PC-9 (cell line): ENCODE measurements around the gene ID2. TPM values are rescaled to one million over a fixed set of nuclear protein-coding genes. Genes with fewer than 3 reads are reported as not detected.

Experiments used
- BruUV-seq: library from RNA; stranded (reverse); fragments of 400-500 nt; replicated peaks from 2 replicates; lab custom pipeline; 2021; lab: Mats Ljungman, UMichigan
- CTCF ChIA-PET: fragments of 300-600 bp; sonication (Branson Sonifier 250); formaldehyde crosslinking; loops from one replicate; lab custom pipeline; 2022; ENCODE audit warnings: antibody characterized with exemption; lab: Charles Lee
- POLR2A ChIA-PET: fragments of 300-600 bp; sonication (Branson Sonifier 250); formaldehyde crosslinking; loops from one replicate; lab custom pipeline; 2022; ENCODE audit warnings: antibody characterized with exemption; ENCODE audit not compliant: unreplicated experiment; lab: Charles Lee
- DNase-seq, 2 experiments: peaks; one replicate each; pipeline versions ENCODE4 v3.0.0 to v3.0.0-alpha.2; 2015 to 2022; ENCODE audit warnings: mixed read lengths in 1 of 2
- H2AFZ ChIP-seq: fragments of 200-600 bp; sonication (generic); 2 replicates; pipeline ENCODE4 v1.8.1; 2017; ENCODE audit warnings: antibody characterized with exemption
- H3F3A ChIP-seq: fragments of 200-600 bp; sonication (generic); 2 replicates; pipeline ENCODE4 v1.8.1; 2017; ENCODE audit warnings: antibody characterized with exemption, mild to moderate bottlenecking, low read depth; ENCODE audit not compliant: insufficient read depth
- H3K27ac ChIP-seq: fragments of 200-600 bp; sonication (generic); 2 replicates; pipeline ENCODE4 v1.6.1; 2016; ENCODE audit warnings: mixed run types
- H3K27me3 ChIP-seq: fragments of 200-600 bp; sonication (generic); 2 replicates; pipeline ENCODE4 v1.6.1; 2016; ENCODE audit warnings: low read depth, mixed run types; ENCODE audit not compliant: insufficient read depth
- H3K36me3 ChIP-seq: fragments of 200-600 bp; sonication (generic); 2 replicates; pipeline ENCODE4 v1.6.1; 2016; ENCODE audit warnings: low read depth, mixed run types
- H3K4me1 ChIP-seq: fragments of 200-600 bp; sonication (generic); replicated peaks from 2 replicates; pipeline ENCODE4 v1.6.1; 2016; ENCODE audit warnings: mixed run types; ENCODE audit not compliant: insufficient read depth
- H3K4me2 ChIP-seq: fragments of 200-600 bp; sonication (generic); 2 replicates; pipeline ENCODE4 v1.6.1; 2017; ENCODE audit warnings: mixed run types
- H3K4me3 ChIP-seq: fragments of 200-600 bp; sonication (generic); 2 replicates; pipeline ENCODE4 v1.6.1; 2016; ENCODE audit warnings: mixed run types
- H3K79me2 ChIP-seq: fragments of 200-600 bp; sonication (generic); 2 replicates; pipeline ENCODE4 v1.6.1; 2017; ENCODE audit warnings: low read depth, mixed run types
- H3K9me2 ChIP-seq: fragments of 200-600 bp; sonication (generic); 2 replicates; pipeline ENCODE4 v1.8.1; 2017; ENCODE audit warnings: mild to moderate bottlenecking; ENCODE audit not compliant: insufficient read depth
- H3K9me3 ChIP-seq: fragments of 200-600 bp; sonication (generic); 2 replicates; pipeline ENCODE4 v1.8.1; 2016; ENCODE audit warnings: low read depth; ENCODE audit not compliant: insufficient read depth
- H4K20me1 ChIP-seq: fragments of 200-600 bp; sonication (generic); 2 replicates; pipeline ENCODE4 v1.8.1; 2017; ENCODE audit not compliant: insufficient read depth
- CTCF ChIP-seq: fragments of 200-600 bp; sonication (generic); conservative IDR thresholded peaks from 2 replicates; pipeline ENCODE4 v1.6.1; 2017; ENCODE audit warnings: mixed run types, antibody characterized with exemption, mild to moderate bottlenecking, moderate library complexity
- EZH2 ChIP-seq: fragments of 200-600 bp; sonication (generic); IDR thresholded peaks from 2 replicates; pipeline ENCODE4 v1.8.0; 2017; ENCODE audit warnings: antibody characterized with exemption, low read depth
- intact Hi-C: fragments of 100-400 bp; cut with micrococcal nuclease; formaldehyde crosslinking; loops from one replicate; pipeline ENCODE4 v1.10.0; 2022; ENCODE audit not compliant: unreplicated experiment
- total RNA-seq: library from RNA; stranded (reverse); gene quantifications from 2 replicates; pipeline ENCODE4 v1.2.3, GENCODE V29; 2021

Gene ID2
- total RNA-seq, 1 experiment from 2014 or later, result 0.61 TPM

- TF ChIP-seq EZH2 (no peak), CTCF (no peak)
- Histone ChIP-seq H3K4me3 (no peak overlapping the region), H2AFZ (no peak overlapping the region), H3K4me1 (no peaks in the 10 kb centered on the region), H4K20me1 (no peaks in the 10 kb centered on the region), H3F3A (no peaks in the 10 kb centered on the region), H3K27ac (no peak overlapping the region), H3K79me2 (no peaks in the 10 kb centered on the region), H3K27me3 (peaks cover 48% of the 10 kb centered on the region), H3K4me2 (no peak overlapping the region), H3K9me2 (no peaks in the 10 kb centered on the region), H3K9me3 (no peaks in the 10 kb centered on the region), H3K36me3 (no peaks in the 10 kb centered on the region)
- BruUV-seq, result no TSS peak
- intact Hi-C loops, result no loop called here
- CTCF ChIA-PET, result no interaction called here
- peak in 1 of 2 experiments; percentile 8 for DNase-seq
- POLR2A ChIA-PET, result no interaction called here
Observed at GRCh38 chr2:8709611-8710010, 27.8 kb downstream of the ID2 start.

GRCh38 chr2:8710951-8711350 lies 29.1 kb downstream of the ID2 start:
- H3K36me3 ChIP-seq, result no peaks in the 10 kb centered on the region
- intact Hi-C loops, result no loop called here
- H3K4me3 ChIP-seq, result no peak overlapping the region
- no peak overlapping the region for H2AFZ ChIP-seq
- H3F3A ChIP-seq, result no peaks in the 10 kb centered on the region
- TF ChIP-seq CTCF, result no peak
- TF ChIP-seq EZH2, result no peak
- ChIA-PET POLR2A (no interaction called here), CTCF (no interaction called here)
- H3K4me1 ChIP-seq, result no peaks in the 10 kb centered on the region
- H4K20me1 ChIP-seq, result no peaks in the 10 kb centered on the region
- H3K9me2 ChIP-seq, result no peaks in the 10 kb centered on the region
- no peak overlapping the region for H3K27ac ChIP-seq
- no TSS peak for BruUV-seq
- no peaks in the 10 kb centered on the region for H3K9me3 ChIP-seq
- no peaks in the 10 kb centered on the region for H3K79me2 ChIP-seq
- peaks cover 43% of the 10 kb centered on the region for H3K27me3 ChIP-seq
- no peak overlapping the region for H3K4me2 ChIP-seq
- no peak for DNase-seq

GRCh38 chr2:8714283-8714682 lies 32.4 kb downstream of the ID2 start:
- TF ChIP-seq CTCF (no peak), EZH2 (no peak)
- Histone ChIP-seq H3K27me3 (peaks cover 16% of the 10 kb centered on the region; the same call in 1 of the 2 replicates), H3K4me1 (no peaks in the 10 kb centered on the region), H3K4me2 (no peak overlapping the region), H3K27ac (no peak overlapping the region), H4K20me1 (no peaks in the 10 kb centered on the region), H3K36me3 (no peaks in the 10 kb centered on the region), H3F3A (no peaks in the 10 kb centered on the region), H3K9me3 (no peaks in the 10 kb centered on the region), H3K4me3 (no peak overlapping the region), H2AFZ (no peak overlapping the region), H3K9me2 (no peaks in the 10 kb centered on the region), H3K79me2 (no peaks in the 10 kb centered on the region)
- intact Hi-C loops, result no loop called here
- no TSS peak for BruUV-seq
- no peak for DNase-seq
- POLR2A ChIA-PET, result no interaction called here
- CTCF ChIA-PET, result no interaction called here
